Measurements from ENCODE around the gene AP3S1.

The AP3S1 gene

GRCh38 chr5:115940080-115940810, 98.5 kb downstream of the AP3S1 start:
- DNase-seq (ENCODE audit: low read depth): no peak

GRCh38 chr5:115941051-115941675, 99.4 kb downstream of the AP3S1 start:
- DNase-seq (ENCODE audit: low read depth): no peak

- DNase-seq (ENCODE audit: low read depth): no peak
These were observed 102.8 kb downstream of the AP3S1 start for GRCh38 chr5:115944501-115944900.

- DNase-seq (ENCODE audit: low read depth): no peak
These were observed 104.9 kb downstream of the AP3S1 start for GRCh38 chr5:115946655-115947054.

GRCh38 chr5:115947260-115947659, 105.5 kb downstream of the AP3S1 start:
- DNase-seq (ENCODE audit: low read depth): no peak

GRCh38 chr5:115948091-115948534, 106.4 kb downstream of the AP3S1 start:
- DNase-seq (ENCODE audit: low read depth): no peak

- DNase-seq (ENCODE audit: low read depth): no peak
These were observed 107.4 kb downstream of the AP3S1 start for GRCh38 chr5:115949096-115949495.

- no peak for DNase-seq (ENCODE audit: low read depth)
These were observed 110.9 kb downstream of the AP3S1 start for GRCh38 chr5:115952588-115952987.

GRCh38 chr5:115954144-115954543, 112.4 kb downstream of the AP3S1 start:
- no peak for DNase-seq (ENCODE audit: low read depth)

GRCh38 chr5:115956957-115957356, 115.2 kb downstream of the AP3S1 start:
- DNase-seq (ENCODE audit: low read depth): no peak

GRCh38 chr5:115961381-115962238, 119.9 kb downstream of the AP3S1 start:
- no peak for DNase-seq (ENCODE audit: low read depth)

- no peak for DNase-seq (ENCODE audit: low read depth)
These were observed 120.5 kb downstream of the AP3S1 start, which contains the start of gene LVRN for GRCh38 chr5:115962239-115962564. Gene LVRN, plus strand, starts transcription at chr5:115962475. Its CDS starts 143 bp downstream, at chr5:115962618.

- DNase-seq (ENCODE audit: low read depth): no peak
These were observed 121.0 kb downstream of the AP3S1 start for GRCh38 chr5:115962565-115963402.

GRCh38 chr5:115963566-115963965, 121.8 kb downstream of the AP3S1 start:
- DNase-seq (ENCODE audit: low read depth): no peak

Measured in activated T-helper 1 cell treated with Interleukin-2 at 50 U/mL for 16 hours (primary cell).